Amniotic stem cell (primary cell): ENCODE results near the gene IQSEC3.

Experiments
- DNase-seq: peaks from one replicate; lab custom pipeline; 2025; lab: John Stamatoyannopoulos, UW

Gene IQSEC3

GRCh38 chr12:163406-163986 lies 96.9 kb downstream of the IQSEC3 start:
- no peak for DNase-seq

GRCh38 chr12:164207-164606 lies 97.6 kb downstream of the IQSEC3 start:
- DNase-seq = no peak

DNA sequence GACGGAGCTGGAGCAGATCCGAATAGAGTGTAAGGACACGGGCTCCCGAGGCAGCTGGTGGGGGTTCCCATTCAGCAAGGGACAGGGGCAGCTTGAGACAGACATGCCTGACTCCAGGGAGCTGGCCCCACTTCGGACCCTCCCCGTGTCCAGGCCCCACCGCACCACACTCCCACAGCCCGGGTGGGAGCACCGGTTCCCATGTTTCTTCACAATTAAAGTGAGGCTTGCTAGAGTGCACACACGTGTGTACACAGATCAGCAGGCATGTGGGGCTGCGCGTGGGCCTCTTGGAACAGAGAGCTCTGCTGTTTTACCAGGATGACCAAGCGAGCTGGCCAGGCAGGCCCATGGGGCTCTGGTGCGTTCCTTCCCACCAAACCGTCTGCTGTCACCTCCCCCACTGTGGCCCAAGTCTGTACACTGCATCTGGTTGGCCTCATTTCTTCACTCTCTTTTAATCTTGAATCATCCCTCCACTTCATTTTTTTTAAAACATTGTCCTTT lies 99.3 kb downstream of the IQSEC3 start:
- DNase-seq = no peak

GRCh38 chr12:166425-167075 lies 100.0 kb downstream of the IQSEC3 start:
- DNase-seq = no peak

- DNase-seq = no peak
These were observed 101.5 kb downstream of the IQSEC3 start for GRCh38 chr12:167959-168600.

DNA sequence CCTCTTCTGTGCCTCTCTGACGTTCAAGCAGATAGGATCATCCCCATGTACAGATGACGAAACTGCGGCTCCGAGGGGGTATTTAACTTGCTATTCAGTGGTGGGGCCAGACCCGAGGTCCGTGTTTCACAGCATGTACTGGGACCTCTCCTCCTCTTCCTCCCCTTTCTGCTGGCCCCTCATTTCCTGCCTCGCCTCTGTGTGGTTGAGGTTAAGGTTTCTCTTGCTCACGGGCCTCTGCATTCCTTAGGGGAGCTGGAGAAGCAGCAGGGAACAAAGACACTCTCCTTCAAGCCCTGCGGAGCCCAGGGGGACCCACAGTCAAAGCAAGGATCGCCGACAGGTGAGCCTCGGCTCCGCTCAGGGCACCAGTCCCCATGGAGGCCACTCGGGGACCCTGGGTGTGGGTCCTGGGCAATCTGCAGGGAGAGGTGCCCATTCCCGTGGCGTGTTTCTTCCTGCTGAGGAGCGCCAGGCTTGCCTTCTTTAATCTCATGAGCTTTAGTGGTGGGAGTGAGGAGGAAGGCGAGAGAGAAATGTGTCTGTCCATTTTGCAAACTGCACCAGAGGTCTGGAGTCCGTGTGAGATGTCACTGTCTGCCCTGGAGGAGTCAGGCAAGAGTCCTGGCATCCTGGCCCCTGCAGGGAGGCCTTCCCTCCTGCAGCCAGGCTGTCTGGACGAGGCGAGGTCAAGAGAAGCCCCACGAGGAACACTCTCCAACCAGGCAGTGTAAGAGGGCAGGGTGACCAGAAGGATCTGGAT lies 102.4 kb downstream of the IQSEC3 start:
- DNase-seq = no peak

GRCh38 chr12:169528-170370 lies 103.2 kb downstream of the IQSEC3 start:
- no peak for DNase-seq

GRCh38 chr12:170371-171225 lies 104.0 kb downstream of the IQSEC3 start:
- no peak for DNase-seq

DNA sequence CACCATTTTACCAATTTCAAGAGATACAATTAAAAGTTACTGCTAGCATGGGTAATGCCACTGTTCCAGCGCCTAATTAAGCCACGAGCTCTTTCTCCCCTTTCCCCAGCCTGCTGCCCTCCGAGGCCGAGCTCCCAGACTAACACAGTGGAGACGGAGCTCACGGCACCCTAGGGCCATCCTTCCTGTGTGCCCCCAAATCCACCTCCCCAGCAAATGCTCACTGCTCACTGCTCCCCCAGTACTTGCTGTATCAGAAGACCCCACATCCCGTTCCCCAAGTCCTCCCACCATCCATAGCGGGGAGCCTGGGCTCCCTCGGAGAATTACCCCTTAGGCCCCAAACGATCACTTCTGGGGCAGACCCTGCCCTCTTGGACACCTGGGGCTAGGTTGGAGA lies 104.7 kb downstream of the IQSEC3 start:
- DNase-seq = no peak

GRCh38 chr12:171743-172676 lies 105.4 kb downstream of the IQSEC3 start:
- DNase-seq = no peak

GRCh38 chr12:172732-173161 lies 106.2 kb downstream of the IQSEC3 start:
- DNase-seq = no peak

GRCh38 chr12:174124-174523 lies 107.6 kb downstream of the IQSEC3 start:
- DNase-seq = no peak

- no peak for DNase-seq
These were observed 108.0 kb downstream of the IQSEC3 start for GRCh38 chr12:174596-174995.

DNA sequence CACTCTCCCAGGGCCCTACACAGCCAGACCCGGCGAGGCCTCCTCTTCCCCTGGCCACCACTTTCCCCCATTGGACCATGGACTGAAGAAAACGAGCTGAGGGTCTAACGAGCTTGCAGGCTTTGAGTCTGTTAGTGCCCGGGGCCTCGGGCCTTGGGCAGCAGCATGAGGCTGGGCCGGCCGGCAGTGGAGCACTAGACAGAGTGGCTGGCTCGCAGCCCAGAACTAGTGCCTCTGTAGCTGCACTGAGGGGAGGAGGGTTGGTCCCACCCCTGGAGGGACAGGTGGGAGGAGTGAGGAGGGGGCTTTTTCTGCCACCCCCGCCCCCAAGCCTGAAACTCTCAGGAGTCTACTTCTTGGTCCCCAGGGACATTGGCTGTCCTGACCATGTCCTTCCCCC lies 108.7 kb downstream of the IQSEC3 start:
- no peak for DNase-seq

GRCh38 chr12:175759-176158 lies 109.2 kb downstream of the IQSEC3 start:
- DNase-seq = no peak

DNA sequence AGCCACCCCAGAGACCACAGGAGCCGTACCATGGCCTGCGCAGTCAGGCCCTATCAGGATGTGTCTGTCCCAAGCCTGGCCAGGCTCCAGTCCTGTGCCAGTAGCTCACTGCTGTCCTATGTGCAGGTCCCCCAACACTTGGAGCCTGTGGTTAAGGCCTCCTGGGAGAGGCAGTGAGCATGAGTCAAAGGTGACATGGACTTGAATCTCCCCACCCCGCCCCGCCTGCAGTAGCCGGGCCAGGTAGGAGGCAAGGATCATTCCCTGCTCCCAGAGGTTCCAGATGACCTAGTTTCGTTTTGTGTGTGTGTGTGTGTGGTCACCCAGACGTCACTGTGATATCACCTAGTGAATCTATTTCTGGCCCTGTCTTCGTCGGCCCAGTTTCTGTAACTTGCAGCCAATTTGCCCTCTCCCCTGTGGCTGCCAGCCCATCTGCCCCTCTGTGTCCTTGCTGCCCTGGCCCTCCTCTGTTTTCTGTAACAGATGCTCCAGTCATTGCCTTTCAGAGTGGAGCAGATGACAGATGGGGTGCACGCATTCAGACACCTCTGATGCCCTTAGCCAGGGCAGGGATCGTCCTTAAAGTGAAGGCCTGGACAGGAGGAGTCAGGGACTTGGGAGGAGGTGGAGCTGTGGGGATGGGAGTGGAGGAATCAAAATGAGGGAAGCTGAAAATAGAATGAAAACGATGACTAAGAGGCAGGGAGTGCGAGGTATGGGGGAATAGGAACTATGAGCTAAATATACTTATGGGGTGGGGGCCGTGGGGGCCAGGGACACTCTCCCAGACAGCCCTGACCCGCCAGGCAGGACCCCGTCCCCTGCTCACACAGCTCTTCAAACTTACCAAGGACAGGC lies 110.0 kb downstream of the IQSEC3 start:
- DNase-seq = no peak

DNA sequence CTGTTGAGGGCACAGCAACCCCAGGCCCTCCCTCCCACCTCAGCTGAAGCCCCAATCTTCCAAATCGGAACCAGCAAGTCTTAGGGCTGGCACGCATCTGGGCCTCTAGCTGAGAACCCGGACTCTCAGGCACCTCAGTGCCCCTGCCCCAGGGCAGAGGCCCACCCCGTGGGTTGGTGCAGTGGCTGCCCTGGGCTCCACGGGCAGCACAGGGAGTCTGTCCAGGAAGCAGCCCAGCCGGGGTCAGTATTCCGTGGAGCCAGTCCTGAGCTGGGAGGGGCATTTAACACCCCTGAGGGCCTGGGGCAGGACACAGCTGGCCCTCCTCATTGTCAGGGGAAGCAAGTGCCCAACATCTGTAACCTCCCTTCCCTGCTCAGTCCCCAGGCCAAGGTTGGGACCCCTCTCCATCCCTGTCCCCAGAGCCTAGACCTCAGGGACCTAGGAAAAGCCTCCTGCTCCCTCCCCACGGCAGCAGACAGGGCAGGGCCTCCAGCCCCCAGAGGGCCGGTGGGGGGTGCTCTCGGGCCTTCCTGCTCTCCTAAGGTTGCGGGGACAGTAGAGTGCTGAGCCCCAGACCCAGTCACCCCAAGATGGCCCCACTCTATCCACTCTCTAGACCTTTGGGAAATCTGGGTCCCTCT lies 110.9 kb downstream of the IQSEC3 start:
- no peak for DNase-seq
